ENCODE measurements around the gene GAB3.

The GAB3 gene

DNA sequence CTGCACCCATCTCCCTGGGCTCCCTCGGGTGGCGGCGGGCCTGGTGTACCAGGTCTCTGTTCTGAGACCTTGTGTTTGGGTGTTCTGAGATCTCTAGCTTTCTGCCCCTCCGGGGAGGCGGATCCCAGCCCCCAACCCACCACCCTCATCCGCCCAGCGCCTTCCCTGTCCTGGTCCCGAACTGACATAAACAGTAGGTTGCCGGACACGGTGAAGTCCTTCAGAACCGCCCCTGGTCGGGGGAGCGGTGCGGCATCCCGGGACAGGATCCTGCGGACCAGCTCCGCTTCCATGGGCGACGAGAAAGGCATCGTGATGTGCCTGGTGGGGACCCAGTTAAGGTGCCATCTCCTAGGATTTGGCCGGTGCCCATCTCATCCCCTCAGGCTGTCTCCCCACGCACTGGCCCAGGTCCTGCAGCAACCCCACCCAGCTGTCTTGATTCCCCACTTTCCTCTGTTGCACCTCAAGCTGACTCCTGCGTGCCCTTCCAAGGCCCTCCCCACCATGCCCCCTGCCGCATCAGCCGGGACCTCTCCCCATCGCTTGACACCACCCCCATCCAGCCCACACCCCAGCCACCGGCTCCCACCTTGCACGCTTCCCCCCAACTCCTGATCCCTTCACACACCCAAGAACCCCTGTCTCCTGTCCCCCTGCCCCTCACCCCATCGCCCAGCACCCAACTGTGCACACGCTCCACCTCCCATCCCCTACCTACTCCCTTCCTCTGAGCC lies 98.4 kb downstream of the GAB3 start:
- Histone ChIP-seq H3K4me2 (ENCODE audit: insufficient read depth, low read length) (no peak overlapping the region), H2AFZ (ENCODE audit: low read depth, low read length) (no peak overlapping the region), H3K4me1 (ENCODE audit: insufficient read depth, low read length) (no peaks in the 10 kb centered on the region), H3K27me3 (ENCODE audit: insufficient read depth, low read length, poor library complexity) (no peaks in the 10 kb centered on the region), H3K9ac (ENCODE audit: low read depth, low read length) (no peak overlapping the region), H3K36me3 (ENCODE audit: insufficient read depth, low read length) (no peaks in the 10 kb centered on the region), H3K27ac (ENCODE audit: low read length) (no peak overlapping the region), H3K4me3 (ENCODE audit: low read depth in 1 of 2, low read length in 2 of 2) (no peak overlapping the region), H4K20me1 (ENCODE audit: insufficient read depth, low read length) (no peaks in the 10 kb centered on the region), H3K79me2 (ENCODE audit: insufficient read depth, low read length) (no peaks in the 10 kb centered on the region), H3K9me3 (ENCODE audit: insufficient read depth, low read length, severe bottlenecking) (no peaks in the 10 kb centered on the region)
- DNase-seq (no peak), ATAC-seq (ENCODE audit: insufficient read depth, low read depth) (no peak)
- TF ChIP-seq, protein P1, sequence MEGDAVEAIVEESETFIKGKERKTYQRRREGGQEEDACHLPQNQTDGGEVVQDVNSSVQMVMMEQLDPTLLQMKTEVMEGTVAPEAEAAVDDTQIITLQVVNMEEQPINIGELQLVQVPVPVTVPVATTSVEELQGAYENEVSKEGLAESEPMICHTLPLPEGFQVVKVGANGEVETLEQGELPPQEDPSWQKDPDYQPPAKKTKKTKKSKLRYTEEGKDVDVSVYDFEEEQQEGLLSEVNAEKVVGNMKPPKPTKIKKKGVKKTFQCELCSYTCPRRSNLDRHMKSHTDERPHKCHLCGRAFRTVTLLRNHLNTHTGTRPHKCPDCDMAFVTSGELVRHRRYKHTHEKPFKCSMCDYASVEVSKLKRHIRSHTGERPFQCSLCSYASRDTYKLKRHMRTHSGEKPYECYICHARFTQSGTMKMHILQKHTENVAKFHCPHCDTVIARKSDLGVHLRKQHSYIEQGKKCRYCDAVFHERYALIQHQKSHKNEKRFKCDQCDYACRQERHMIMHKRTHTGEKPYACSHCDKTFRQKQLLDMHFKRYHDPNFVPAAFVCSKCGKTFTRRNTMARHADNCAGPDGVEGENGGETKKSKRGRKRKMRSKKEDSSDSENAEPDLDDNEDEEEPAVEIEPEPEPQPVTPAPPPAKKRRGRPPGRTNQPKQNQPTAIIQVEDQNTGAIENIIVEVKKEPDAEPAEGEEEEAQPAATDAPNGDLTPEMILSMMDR (IDR thresholded peaks at IDR 0.05; ENCODE audit: borderline replicate concordance, extremely low read depth, low read length, poor library complexity, severe bottlenecking), result no peak
- TF ChIP-seq EZH2 (IDR thresholded peaks at IDR 0.05; ENCODE audit: borderline replicate concordance, low read depth, low read length, severe bottlenecking), result no peak

DNA sequence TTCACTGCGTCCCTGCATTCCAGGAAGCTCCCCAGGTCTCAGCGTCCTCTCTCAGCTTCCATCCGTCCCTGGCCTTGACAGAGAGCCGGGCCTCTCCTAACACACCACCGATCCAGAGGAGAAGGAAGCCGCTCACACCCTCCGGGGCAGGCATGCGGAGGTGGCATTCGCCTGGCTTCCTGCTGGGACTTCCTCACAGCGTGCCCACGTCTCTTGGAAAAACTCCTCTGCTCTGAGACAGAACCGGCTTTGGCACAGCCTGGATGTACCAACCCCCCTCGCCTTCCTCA lies 100.7 kb downstream of the GAB3 start:
- H3K4me1 ChIP-seq (ENCODE audit: insufficient read depth, low read length), result no peaks in the 10 kb centered on the region
- DNase-seq, result no peak

DNA sequence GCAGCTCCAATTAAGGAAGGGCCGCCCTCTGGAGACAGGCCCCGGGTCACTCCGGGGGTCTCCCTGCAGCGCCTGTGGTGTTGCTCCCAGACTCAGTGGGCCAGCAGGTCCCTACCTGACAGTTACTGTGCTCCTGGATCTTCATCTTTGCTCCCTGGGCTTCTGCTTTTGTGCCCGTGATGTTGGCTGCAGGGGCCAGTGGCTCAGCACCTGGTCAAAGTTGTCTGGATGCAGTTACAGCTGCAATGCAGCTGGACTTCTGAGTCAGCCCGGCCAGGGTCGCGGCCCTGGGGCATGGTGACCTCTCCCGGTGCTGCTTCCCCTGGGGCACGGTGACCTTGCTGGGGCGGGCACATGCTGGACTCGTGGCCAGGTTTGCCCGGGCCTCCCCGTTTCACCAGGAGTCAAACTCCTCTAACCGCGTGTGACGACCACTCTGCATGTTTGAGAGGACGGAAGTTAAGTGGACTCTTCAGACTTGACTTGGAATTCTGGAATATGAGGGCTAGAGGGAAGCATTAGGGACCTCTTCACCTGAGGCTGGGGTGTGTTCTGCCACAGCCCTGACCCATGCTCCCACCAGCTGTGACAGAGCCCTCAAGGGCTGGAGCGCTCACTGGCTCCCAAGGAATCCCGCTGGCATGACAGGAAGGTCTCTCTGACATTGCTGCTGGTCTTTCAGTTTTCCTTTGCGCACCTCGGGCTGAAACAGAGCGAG lies 101.2 kb downstream of the GAB3 start:
- H3K79me2 ChIP-seq (ENCODE audit: insufficient read depth, low read length), result no peaks in the 10 kb centered on the region
- DNase-seq (no peak), ATAC-seq (ENCODE audit: insufficient read depth, low read depth) (no peak)
- TF ChIP-seq, protein P1 (IDR thresholded peaks at IDR 0.05; ENCODE audit: borderline replicate concordance, extremely low read depth, low read length, poor library complexity, severe bottlenecking), result no peak
- TF ChIP-seq EZH2 (IDR thresholded peaks at IDR 0.05; ENCODE audit: borderline replicate concordance, low read depth, low read length, severe bottlenecking), result no peak
- H3K27ac ChIP-seq (ENCODE audit: low read length), result no peak overlapping the region
- H3K4me2 ChIP-seq (ENCODE audit: insufficient read depth, low read length), result no peak overlapping the region
- H3K27me3 ChIP-seq (ENCODE audit: insufficient read depth, low read length, poor library complexity), result no peaks in the 10 kb centered on the region
- no peaks in the 10 kb centered on the region for H3K9me3 ChIP-seq (ENCODE audit: insufficient read depth, low read length, severe bottlenecking)
- no peak overlapping the region for H3K4me3 ChIP-seq (ENCODE audit: low read depth in 1 of 2, low read length in 2 of 2)
- H3K36me3 ChIP-seq (ENCODE audit: insufficient read depth, low read length), result no peaks in the 10 kb centered on the region
- no peaks in the 10 kb centered on the region for H3K4me1 ChIP-seq (ENCODE audit: insufficient read depth, low read length)
- H3K9ac ChIP-seq (ENCODE audit: low read depth, low read length), result no peak overlapping the region
- H2AFZ ChIP-seq (ENCODE audit: low read depth, low read length), result no peak overlapping the region
- H4K20me1 ChIP-seq (ENCODE audit: insufficient read depth, low read length), result no peaks in the 10 kb centered on the region

More for the DNA sequence above, 100.7 kb downstream of the GAB3 start:
- Histone ChIP-seq H4K20me1 (ENCODE audit: insufficient read depth, low read length) (no peaks in the 10 kb centered on the region), H3K27ac (ENCODE audit: low read length) (no peak overlapping the region), H3K9me3 (ENCODE audit: insufficient read depth, low read length, severe bottlenecking) (no peaks in the 10 kb centered on the region), H3K27me3 (ENCODE audit: insufficient read depth, low read length, poor library complexity) (no peaks in the 10 kb centered on the region), H3K9ac (ENCODE audit: low read depth, low read length) (no peak overlapping the region), H2AFZ (ENCODE audit: low read depth, low read length) (no peak overlapping the region), H3K4me3 (ENCODE audit: low read depth in 1 of 2, low read length in 2 of 2) (no peak overlapping the region), H3K36me3 (ENCODE audit: insufficient read depth, low read length) (no peaks in the 10 kb centered on the region), H3K79me2 (ENCODE audit: insufficient read depth, low read length) (no peaks in the 10 kb centered on the region), H3K4me2 (ENCODE audit: insufficient read depth, low read length) (no peak overlapping the region)
- ATAC-seq (ENCODE audit: insufficient read depth, low read depth), result no peak
- TF ChIP-seq, protein P1 (IDR thresholded peaks at IDR 0.05; ENCODE audit: borderline replicate concordance, extremely low read depth, low read length, poor library complexity, severe bottlenecking), result no peak
- TF ChIP-seq EZH2 (IDR thresholded peaks at IDR 0.05; ENCODE audit: borderline replicate concordance, low read depth, low read length, severe bottlenecking), result no peak
